T-helper 1 cell treated with Interleukin-12 subunit alpha and Interleukin-12 subunit beta and Interleukin-4 antibody, amounts not matched to agents 30 μg/mL and 1 μg/mL, for 36 hours (primary cell): Measurements from ENCODE around the gene TMEM44.
"Not testable (repeated sequence)": the region's sequence is repeated elsewhere in the genome, so short reads cannot be mapped to it uniquely, and the experiment has no call there.

Source experiments
- H3K27ac Mint-ChIP-seq: one replicate; pipeline ENCODE4 v1.8.0; 2021; ENCODE audit warnings: mild to moderate bottlenecking, mixed read lengths
- H3K27me3 Mint-ChIP-seq: one replicate; pipeline ENCODE4 v1.8.0; 2021; ENCODE audit warnings: low read depth, mixed read lengths
- H3K36me3 Mint-ChIP-seq: one replicate; pipeline ENCODE4 v1.8.0; 2021; ENCODE audit warnings: low read depth, mixed read lengths
- H3K4me1 Mint-ChIP-seq: one replicate; pipeline ENCODE4 v1.8.0; 2021; ENCODE audit warnings: low read depth, mixed read lengths
- H3K4me3 Mint-ChIP-seq: one replicate; pipeline ENCODE4 v1.8.0; 2021; ENCODE audit warnings: mild to moderate bottlenecking, moderate library complexity, mixed read lengths
- H3K9me3 Mint-ChIP-seq: one replicate; pipeline ENCODE4 v1.8.0; 2021; ENCODE audit warnings: mixed read lengths

Gene TMEM44

DNA sequence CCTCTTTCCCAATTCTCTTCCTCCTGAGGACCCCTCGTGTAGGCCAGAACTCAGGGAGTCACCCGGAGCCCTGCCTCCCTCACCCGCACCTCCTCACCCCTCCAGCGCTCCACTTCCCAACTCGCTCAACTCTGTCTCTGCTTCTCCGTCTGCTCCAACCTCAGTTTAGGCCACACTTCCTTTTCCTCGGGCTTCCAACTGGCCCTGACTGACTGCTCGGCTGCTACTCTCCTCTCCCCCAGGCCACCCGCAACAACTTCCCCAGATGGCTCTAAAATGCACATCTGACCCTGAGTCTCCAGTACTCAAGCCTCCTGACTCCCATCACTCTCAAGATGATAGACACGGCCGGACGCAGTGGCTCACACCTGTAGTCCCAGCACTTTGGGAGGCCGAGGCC, 23.6 kb downstream of the TMEM44 start:
- H3K4me1 Mint-ChIP-seq = no peaks in the 10 kb centered on the region
- no peak overlapping the region for H3K4me3 Mint-ChIP-seq
- H3K27ac Mint-ChIP-seq = no peak overlapping the region
- no peaks in the 10 kb centered on the region for H3K9me3 Mint-ChIP-seq
- no peaks in the 10 kb centered on the region for H3K27me3 Mint-ChIP-seq
- no peaks in the 10 kb centered on the region for H3K36me3 Mint-ChIP-seq

GRCh38 chr3:194608981-194609380, 24.2 kb downstream of the TMEM44 start:
- H3K9me3 Mint-ChIP-seq = no peaks in the 10 kb centered on the region
- no peaks in the 10 kb centered on the region for H3K4me1 Mint-ChIP-seq
- no peak overlapping the region for H3K27ac Mint-ChIP-seq
- H3K27me3 Mint-ChIP-seq = no peaks in the 10 kb centered on the region
- H3K36me3 Mint-ChIP-seq = no peaks in the 10 kb centered on the region
- no peak overlapping the region for H3K4me3 Mint-ChIP-seq

GRCh38 chr3:194607592-194608389, 25.4 kb downstream of the TMEM44 start:
- Mint-ChIP-seq H3K27me3 (no peaks in the 10 kb centered on the region), H3K9me3 (no peaks in the 10 kb centered on the region), H3K4me1 (no peaks in the 10 kb centered on the region), H3K27ac (no peak overlapping the region), H3K36me3 (no peaks in the 10 kb centered on the region), H3K4me3 (no peak overlapping the region)

GRCh38 chr3:194606941-194607340, 26.3 kb downstream of the TMEM44 start:
- no peak overlapping the region for H3K27ac Mint-ChIP-seq
- no peaks in the 10 kb centered on the region for H3K27me3 Mint-ChIP-seq
- H3K9me3 Mint-ChIP-seq = no peaks in the 10 kb centered on the region
- no peaks in the 10 kb centered on the region for H3K4me1 Mint-ChIP-seq
- no peaks in the 10 kb centered on the region for H3K36me3 Mint-ChIP-seq
- no peak overlapping the region for H3K4me3 Mint-ChIP-seq

- Mint-ChIP-seq H3K4me3 (no peak overlapping the region), H3K9me3 (no peaks in the 10 kb centered on the region), H3K36me3 (no peaks in the 10 kb centered on the region), H3K4me1 (no peaks in the 10 kb centered on the region), H3K27ac (no peak overlapping the region), H3K27me3 (no peaks in the 10 kb centered on the region)
These were observed 27.1 kb downstream of the TMEM44 start for GRCh38 chr3:194606163-194606562.

DNA sequence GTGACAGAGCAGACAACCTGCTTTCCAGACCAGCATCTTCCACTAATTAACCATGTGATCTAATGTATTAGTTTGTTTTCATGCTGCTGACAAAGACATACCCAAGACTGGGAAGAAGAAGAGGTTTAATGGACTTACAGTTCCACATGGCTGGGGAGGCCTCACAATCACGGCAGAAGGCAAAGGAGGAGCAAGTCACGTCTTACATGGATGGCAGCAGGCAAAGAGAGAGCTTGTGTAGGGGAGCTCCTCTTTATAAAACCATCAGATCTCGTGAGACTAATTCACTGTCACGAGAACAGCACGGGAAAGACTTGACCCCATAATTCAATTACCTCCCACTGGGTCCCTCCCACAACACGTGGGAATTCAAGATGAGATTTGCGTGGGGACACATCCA, 27.9 kb downstream of the TMEM44 start:
- H3K4me1 Mint-ChIP-seq, H3K36me3 Mint-ChIP-seq, H3K27me3 Mint-ChIP-seq, H3K4me3 Mint-ChIP-seq, H3K27ac Mint-ChIP-seq, H3K9me3 Mint-ChIP-seq: not testable (repeated sequence)

GRCh38 chr3:194604837-194605236, 28.4 kb downstream of the TMEM44 start:
- Mint-ChIP-seq H3K27ac (no peak overlapping the region), H3K36me3 (no peaks in the 10 kb centered on the region), H3K4me1 (no peaks in the 10 kb centered on the region), H3K27me3 (no peaks in the 10 kb centered on the region), H3K9me3 (no peaks in the 10 kb centered on the region), H3K4me3 (no peak overlapping the region)

DNA sequence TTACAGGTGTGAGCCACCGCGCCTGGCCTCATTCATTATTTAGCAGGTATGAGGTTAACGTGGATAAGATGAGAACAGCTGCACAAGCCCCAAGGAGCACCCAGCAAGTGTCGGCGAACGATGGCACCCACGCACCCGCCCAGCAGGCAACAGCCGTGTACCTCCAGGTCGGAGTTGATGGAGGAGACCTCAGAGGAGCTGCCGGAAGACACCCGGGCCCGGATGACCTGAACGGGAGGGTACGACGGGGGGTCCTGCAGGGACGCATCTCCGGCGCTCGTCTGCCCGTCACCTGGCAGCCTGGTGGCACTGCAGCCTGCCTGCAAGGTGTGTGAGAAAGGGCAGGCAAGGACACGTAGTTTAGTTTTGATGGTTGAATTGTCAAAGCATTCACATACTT, 29.1 kb downstream of the TMEM44 start:
- Mint-ChIP-seq H3K27ac (no peak overlapping the region), H3K9me3 (no peaks in the 10 kb centered on the region), H3K4me3 (no peak overlapping the region), H3K27me3 (no peaks in the 10 kb centered on the region), H3K36me3 (no peaks in the 10 kb centered on the region), H3K4me1 (no peaks in the 10 kb centered on the region)

DNA sequence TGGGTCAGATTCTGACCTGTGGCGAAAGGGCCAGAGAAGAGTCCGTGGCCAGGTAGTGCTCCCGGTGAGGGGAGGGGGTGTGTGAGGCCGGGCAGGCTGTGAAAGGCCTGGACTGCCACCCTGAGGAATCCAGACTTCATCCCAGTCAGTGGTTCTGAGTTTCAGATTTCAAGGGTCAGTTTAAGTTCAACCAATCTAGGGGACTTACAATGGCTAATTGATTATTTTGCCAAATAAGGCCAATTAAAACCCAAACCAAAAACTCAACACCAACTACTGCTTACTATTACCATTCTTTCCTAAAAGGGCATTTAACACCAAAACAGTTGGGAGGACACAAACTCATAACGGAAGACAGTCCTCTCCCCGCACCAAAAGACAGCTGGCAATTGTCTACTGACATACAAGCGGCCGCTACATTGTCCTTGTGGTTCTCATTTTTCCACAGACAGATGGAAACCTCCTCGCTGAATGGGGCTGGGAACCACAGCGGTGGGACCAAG, 30.5 kb downstream of the TMEM44 start:
- Mint-ChIP-seq H3K36me3 (no peaks in the 10 kb centered on the region), H3K4me1 (no peaks in the 10 kb centered on the region), H3K27ac (no peak overlapping the region), H3K9me3 (no peaks in the 10 kb centered on the region), H3K4me3 (no peak overlapping the region), H3K27me3 (no peaks in the 10 kb centered on the region)

GRCh38 chr3:194598771-194599557, 34.3 kb downstream of the TMEM44 start:
- Mint-ChIP-seq H3K36me3 (no peaks in the 10 kb centered on the region), H3K27ac (no peak overlapping the region), H3K4me3 (no peak overlapping the region), H3K4me1 (peaks cover 5% of the 10 kb centered on the region), H3K9me3 (no peaks in the 10 kb centered on the region), H3K27me3 (no peaks in the 10 kb centered on the region)

DNA sequence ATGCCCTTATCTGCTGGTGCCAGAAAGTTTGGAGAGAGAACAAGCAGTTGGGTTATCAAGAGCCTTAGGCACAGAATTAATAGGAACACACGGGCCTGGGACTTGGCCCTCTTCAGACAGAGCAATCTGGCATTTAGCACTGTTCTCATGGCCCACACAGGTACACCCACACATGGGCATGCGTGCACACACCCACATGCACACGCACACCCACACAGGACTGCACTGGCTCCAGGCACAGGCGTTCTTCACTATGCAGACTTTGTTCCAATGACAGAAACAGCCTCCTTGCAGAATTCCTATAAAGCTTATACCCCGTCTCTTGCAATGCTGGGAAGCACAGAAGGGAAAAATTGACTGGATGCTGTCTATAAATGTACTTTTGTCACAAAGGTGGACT, 36.3 kb downstream of the TMEM44 start:
- no peaks in the 10 kb centered on the region for H3K9me3 Mint-ChIP-seq
- no peaks in the 10 kb centered on the region for H3K36me3 Mint-ChIP-seq
- H3K27me3 Mint-ChIP-seq = no peaks in the 10 kb centered on the region
- H3K4me3 Mint-ChIP-seq = no peak overlapping the region
- peaks cover 5% of the 10 kb centered on the region for H3K4me1 Mint-ChIP-seq
- H3K27ac Mint-ChIP-seq = no peak overlapping the region

DNA sequence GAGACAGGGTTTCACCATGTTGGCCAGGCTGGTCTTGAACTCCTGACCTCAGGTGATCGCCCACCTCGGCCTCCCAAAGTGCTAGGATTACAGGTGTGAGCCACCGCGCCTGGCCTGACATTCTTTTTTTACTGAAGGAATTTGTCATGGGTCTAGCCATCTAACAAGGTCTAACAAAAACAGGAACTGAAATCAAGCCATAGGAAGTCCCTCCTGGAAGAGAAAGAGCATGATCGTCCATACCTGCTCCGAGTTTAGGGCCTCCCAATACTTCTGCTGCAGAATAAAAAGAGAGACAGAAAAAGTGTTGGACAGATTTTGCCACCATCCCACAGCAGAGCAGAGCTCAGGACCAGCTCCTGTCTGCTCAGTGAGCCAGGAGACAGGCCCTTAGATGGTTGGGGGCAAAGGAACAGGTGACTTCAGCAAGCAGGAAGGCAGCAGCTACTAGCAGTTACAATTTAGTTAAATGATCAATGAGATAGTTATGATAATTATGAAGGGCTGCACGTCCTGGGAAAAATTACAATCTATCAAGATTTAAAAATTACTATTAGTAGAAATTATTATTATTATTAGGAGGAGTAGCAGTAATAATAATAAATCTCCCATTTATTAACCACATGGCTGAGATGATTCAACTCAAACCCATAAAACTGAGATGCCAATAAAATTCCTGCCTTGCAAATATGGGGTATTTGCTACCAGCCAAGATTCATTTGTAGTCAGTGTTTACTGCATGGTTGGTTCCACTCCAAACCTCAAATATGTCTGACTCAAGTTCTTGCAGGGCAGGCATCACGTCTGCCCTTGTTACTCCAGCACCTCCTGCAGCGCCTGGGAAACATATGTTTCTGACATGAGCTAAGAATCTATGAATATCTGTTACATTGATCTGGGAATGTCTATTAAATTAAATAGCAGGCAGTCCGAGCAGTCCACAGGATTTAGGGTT, 40.1 kb downstream of the TMEM44 start:
- Mint-ChIP-seq H3K36me3 (no peaks in the 10 kb centered on the region), H3K27ac (no peak overlapping the region), H3K9me3 (no peaks in the 10 kb centered on the region), H3K4me1 (peaks cover 5% of the 10 kb centered on the region), H3K4me3 (no peak overlapping the region), H3K27me3 (no peaks in the 10 kb centered on the region)

- Mint-ChIP-seq H3K4me3 (no peak overlapping the region), H3K4me1 (peaks cover 23% of the 10 kb centered on the region), H3K36me3 (peaks cover 10% of the 10 kb centered on the region), H3K27ac (no peak overlapping the region), H3K27me3 (no peaks in the 10 kb centered on the region), H3K9me3 (no peaks in the 10 kb centered on the region)
These were observed 44.5 kb downstream of the TMEM44 start for GRCh38 chr3:194588741-194589140.

GRCh38 chr3:194588236-194588635, 45.0 kb downstream of the TMEM44 start:
- H3K9me3 Mint-ChIP-seq = no peaks in the 10 kb centered on the region
- peaks cover 23% of the 10 kb centered on the region for H3K4me1 Mint-ChIP-seq
- H3K36me3 Mint-ChIP-seq = peaks cover 10% of the 10 kb centered on the region
- H3K27ac Mint-ChIP-seq = no peak overlapping the region
- no peaks in the 10 kb centered on the region for H3K27me3 Mint-ChIP-seq
- no peak overlapping the region for H3K4me3 Mint-ChIP-seq
